VCaP (cell line): Measurements from ENCODE around the gene GUCY2D.
A peak's percentile ranks its signal among the peaks of the same experiment; 100 is the strongest.

ENCODE experiments used
- H3K27ac ChIP-seq: fragments of 450-650 bp; 2 replicates; pipeline ENCODE4 v1.5.1; 2017
- CTCF ChIP-seq: fragments of 450-650 bp; conservative IDR thresholded peaks from 2 replicates; pipeline ENCODE4 v1.5.1; 2017; ENCODE audit warnings: mild to moderate bottlenecking, moderate library complexity

Gene GUCY2D

GRCh38 chr17:8060274-8060673 lies 57.9 kb downstream of the GUCY2D start:
- H3K27ac ChIP-seq: peak overlapping the region; percentile 95
- peak; percentile 63 for TF ChIP-seq CTCF

- peak overlapping the region; percentile 95 for H3K27ac ChIP-seq
These were observed 59.4 kb downstream of the GUCY2D start for GRCh38 chr17:8061851-8062250.

- peak overlapping the region; percentile 95 for H3K27ac ChIP-seq
- TF ChIP-seq CTCF: no peak
These were observed 60.0 kb downstream of the GUCY2D start for GRCh38 chr17:8062435-8062806.

GRCh38 chr17:8062807-8063483 lies 60.5 kb downstream of the GUCY2D start:
- no peak for TF ChIP-seq CTCF
- peak overlapping the region; percentile 95 for H3K27ac ChIP-seq

GRCh38 chr17:8063761-8064534 lies 61.5 kb downstream of the GUCY2D start:
- TF ChIP-seq CTCF: no peak
- peak overlapping the region; percentile 95 for H3K27ac ChIP-seq

- H3K27ac ChIP-seq: peak overlapping the region; percentile 61
- no peak for TF ChIP-seq CTCF
These were observed 62.2 kb downstream of the GUCY2D start for GRCh38 chr17:8064561-8065019.

- H3K27ac ChIP-seq: peak overlapping the region; percentile 61
These were observed 64.7 kb downstream of the GUCY2D start for GRCh38 chr17:8066841-8067775.

More at GRCh38 chr17:8066841-8067775, 64.7 kb downstream of the GUCY2D start:
- TF ChIP-seq CTCF: no peak
